Ureter (tissue), 1 donor: ENCODE measurements around the gene ALDOB. TPM values are rescaled to one million over a fixed set of nuclear protein-coding genes. Genes with fewer than 3 reads are reported as not detected.
A peak's percentile ranks its signal among the peaks of the same experiment; 100 is the strongest.

Source experiments
- DNase-seq: peaks from one replicate; pipeline ENCODE4 v3.0.0-alpha.2; 2020; ENCODE audit warnings: low spot score
- total RNA-seq: library from RNA; stranded (reverse); gene quantifications from one replicate; pipeline ENCODE4 v1.2.4, GENCODE V29; 2023
- donor health status: DM: yes; HTN: yes; CAD: no.

Gene ALDOB
- total RNA-seq, 1 donor from 2014 or later, result 0.70 TPM

GRCh38 chr9:101421653-101422065 lies 13.9 kb downstream of the ALDOB start:
- no peak for DNase-seq

DNA sequence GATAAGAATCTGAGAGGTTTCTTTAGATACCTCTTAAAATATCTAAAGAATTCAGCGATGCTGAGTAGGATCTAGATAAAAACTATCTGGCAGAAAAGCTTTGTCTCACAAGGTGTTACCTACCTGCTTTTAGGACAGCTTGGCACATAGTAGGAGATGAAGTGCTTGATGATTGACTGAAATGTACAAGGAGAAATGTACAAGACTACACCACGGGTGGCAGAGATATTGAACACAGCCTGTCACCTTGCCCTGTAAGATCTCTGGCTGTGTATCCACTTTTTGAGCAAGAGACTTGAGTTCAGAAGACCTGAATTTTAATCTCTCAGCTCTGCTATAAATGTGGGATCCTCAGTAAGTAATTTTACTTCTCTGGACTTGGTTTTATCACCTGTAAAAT lies 15.7 kb downstream of the ALDOB start:
- no peak for DNase-seq

DNA sequence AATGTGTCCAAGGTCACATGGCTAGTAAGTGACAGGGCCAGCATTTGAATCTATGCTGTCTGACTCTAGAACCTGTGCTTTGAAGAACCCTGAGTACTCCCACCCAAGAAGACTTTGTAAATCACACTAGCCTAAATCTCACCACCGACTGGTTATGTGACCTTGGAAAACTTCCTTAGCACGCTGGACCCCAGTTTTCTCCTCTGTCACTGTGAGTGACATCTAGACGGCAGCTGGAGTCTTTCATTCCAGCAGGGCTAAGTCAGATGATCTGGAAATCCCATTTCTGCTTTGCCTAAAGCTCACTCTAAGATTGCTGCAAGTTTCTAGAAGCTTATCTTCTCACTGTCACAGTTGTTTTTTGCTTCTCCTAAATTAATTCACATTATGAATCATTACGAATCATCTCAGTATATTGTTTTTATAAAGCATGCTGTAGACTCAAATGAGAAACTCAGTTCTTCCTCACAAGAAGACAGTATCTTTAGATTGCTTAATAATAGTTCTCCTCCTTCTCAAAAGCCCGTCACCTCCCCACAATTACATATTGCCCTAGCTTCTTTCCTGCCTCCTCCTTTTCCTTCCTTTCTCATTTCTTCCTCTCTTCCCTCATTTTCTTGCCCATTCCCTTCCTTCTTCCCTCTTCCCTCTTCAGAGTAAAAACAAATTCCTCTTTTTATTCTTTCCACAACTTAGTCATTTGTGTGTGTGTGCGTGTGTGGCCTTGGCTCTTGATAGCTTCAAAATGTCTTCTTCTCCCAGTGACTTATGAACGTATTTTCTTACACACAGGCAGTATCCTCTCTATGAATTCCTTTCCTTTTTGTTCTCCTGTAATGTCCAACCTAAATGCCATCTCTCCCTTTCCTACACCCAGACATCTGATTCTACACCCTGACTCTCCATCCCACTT lies 16.8 kb downstream of the ALDOB start:
- no peak for DNase-seq

DNA sequence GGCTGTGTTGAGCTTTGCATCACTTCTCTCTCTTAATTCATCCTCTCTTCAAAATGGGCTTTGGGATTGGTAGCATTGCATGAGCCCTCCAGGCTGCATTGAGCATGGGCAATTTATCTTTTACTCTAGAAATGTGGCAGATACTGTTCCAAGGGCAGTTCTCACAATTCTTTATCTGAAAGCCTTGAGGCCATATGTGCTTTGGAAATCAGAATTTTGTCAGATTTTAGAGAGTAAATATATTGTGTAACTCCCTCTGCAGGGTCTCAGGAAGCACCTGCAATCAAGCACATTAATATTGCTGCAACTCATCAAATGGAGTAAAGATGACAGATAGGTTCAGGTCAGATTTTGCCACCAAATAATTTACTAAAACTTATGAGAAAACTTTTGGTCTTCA lies 17.6 kb downstream of the ALDOB start:
- DNase-seq, result no peak

GRCh38 chr9:101417389-101417788 lies 18.2 kb downstream of the ALDOB start:
- no peak for DNase-seq

GRCh38 chr9:101415578-101415977 lies 20.0 kb downstream of the ALDOB start:
- DNase-seq, result no peak

- DNase-seq, result no peak
Measured at GRCh38 chr9:101414839-101415238, 20.7 kb downstream of the ALDOB start.

- DNase-seq, result no peak
Measured at GRCh38 chr9:101409079-101409477, 26.5 kb downstream of the ALDOB start.

DNA sequence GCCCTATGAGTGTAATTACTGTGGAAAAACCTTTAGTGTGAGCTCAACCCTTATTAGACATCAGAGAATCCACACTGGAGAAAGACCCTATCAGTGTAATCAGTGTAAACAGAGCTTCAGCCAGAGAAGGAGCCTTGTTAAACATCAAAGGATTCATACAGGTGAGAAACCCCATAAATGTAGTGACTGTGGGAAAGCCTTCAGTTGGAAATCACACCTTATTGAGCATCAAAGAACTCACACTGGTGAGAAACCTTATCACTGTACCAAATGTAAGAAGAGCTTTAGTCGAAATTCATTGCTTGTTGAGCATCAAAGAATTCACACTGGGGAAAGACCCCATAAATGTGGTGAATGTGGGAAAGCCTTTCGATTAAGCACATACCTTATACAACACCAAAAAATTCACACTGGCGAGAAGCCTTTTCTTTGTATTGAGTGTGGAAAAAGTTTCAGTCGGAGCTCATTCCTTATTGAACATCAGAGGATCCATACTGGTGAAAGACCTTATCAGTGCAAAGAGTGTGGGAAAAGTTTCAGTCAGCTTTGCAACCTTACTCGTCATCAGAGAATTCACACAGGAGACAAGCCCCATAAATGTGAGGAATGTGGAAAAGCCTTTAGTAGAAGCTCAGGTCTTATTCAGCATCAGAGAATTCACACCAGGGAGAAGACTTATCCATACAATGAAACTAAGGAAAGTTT lies 27.0 kb downstream of the ALDOB start:
- DNase-seq, result no peak

DNA sequence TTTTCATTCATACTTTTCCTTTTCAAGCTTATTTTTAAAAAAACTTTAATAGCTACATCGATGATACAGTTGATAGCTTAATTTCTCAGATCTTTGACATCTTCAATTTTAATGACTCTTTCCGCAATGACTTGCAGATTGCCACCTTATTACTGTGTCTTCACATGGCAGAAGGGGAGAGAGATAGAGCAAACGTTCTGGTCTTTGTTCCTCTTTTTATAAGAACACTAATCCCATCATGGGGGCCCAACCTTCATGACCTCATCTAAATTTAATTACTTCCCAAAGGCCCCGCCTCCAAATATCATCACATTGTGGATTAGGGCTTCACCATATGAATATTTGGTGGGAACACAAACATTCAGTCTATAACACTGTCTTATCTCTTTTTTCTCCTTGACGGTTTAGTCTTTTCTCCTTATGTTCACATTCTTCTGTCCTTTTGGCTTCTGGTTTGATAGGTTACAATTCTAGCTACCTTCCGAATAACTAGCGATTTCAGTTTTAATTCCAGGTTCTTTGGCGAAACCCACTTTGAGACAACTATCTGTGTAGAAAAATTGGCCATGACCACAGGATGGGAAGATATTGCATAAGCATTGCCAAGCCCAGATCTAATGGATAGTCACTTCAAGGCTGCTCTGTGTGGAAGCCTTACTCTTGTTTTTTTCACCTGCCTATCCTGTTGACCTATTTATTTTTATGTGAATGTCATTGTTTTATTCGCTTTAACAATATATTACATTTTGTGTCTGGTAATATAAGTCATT lies 31.9 kb downstream of the ALDOB start:
- no peak for DNase-seq

- DNase-seq, result no peak
Measured at GRCh38 chr9:101400120-101400519, 35.5 kb downstream of the ALDOB start.

- no peak for DNase-seq
Measured at GRCh38 chr9:101399643-101399970, 36.0 kb downstream of the ALDOB start.

DNA sequence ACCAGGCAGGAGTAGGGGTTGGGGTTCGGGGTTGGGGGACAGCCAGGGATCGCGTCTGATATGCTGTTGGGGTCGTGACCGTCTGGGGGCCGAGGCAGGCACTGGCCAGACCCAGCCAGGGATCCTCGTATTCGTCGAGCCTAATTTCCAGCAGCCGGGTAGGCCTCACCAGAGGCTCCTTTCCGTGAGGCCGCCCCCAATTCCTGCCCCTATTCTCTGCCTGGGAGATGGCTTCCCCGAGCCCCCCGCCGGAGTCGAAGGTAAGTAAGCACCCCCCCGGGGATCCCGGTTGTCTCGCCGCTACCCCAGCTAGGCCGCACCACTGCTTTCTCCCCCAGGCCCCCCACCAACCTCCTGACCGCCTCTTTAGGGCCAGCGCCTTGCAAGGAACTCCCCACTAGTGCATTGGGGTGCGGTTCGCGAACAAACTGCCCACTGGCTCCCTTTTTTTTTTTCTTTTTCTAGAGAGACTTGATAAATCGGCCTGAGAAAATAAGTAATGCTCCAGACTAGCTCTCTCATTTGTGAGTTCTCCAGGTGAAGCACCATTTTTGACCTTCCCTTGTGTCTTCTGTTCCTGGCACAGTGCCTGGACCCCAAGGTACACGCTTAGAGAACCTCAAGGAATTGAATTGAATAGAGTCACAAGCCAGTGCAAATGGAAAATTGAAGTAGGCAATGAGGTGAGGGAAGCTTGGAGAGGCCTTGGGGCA lies 36.5 kb downstream of the ALDOB start:
- DNase-seq, result peak; percentile 49

DNA sequence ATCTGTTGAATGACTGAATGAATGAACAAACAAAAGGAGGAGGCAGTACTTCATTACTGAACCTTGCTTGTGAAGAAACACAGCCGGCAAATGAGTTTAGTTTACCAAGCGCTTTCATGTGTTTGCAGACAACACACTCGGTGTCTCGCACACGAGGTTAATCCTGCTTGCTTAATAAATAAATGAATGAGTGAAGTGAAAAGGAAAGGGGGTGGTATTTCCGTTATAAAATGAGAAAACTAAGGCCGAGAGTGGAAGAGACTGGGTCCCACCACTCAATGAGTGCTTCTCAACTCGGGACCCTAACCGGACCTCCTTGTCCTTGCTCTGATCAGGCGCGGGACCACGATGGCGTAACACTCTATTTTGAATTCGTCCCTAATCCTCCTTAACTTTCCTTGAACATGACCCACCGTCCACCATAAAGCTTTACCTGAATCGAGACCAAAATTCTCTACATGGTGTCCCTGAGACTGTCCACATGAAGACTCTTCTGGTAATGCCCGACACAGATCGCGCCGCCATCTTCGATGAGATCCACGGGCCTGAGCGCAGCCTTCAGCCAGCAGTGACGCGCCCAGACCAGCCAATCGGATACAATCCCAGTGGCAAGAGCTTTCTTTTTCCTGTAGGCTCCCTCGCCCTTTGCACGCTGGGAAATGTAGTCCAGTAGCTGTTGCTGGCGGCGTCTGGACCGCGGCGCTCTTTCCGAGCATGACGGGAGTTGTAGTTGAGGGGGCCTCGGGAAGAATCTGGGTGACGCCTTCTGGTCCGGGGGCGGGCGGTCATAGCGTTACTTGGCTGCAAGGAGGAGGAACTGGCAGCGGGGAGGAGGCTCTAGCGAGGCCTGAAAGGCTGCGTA lies 37.3 kb downstream of the ALDOB start, which contains the start of the genes MRPL50 and ZNF189:
TSS of gene MRPL50 (minus strand) at position 551 of the 862 bp plus-strand sequence. CDS start at position 525, 26 bp downstream.
TSS of gene ZNF189 (plus strand) at position 784 of the 862 bp plus-strand sequence. CDS start 306 bp downstream, outside the sequence.
- peak; percentile 98 for DNase-seq

- DNase-seq, result no peak
Measured at GRCh38 chr9:101397746-101398067, 37.9 kb downstream of the ALDOB start.

DNA sequence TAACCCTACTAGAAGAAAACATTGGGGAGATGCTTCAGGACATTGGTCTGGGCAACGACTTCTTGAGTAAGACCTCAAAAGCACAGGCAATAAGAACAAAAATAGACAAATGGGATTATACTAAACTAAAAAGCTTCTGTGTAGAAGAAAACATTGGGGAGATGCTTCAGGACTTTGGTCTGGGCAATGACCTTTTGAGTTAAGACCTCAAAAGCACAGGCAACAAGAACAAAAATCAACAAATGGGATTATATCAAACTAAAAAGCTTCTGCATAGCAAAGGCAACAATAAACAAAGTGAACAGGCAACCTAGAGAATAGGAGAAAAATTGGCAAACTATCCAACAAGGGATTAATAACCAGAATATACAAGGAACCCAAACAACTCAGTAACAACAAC lies 40.9 kb downstream of the ALDOB start:
- DNase-seq, result no peak

DNA sequence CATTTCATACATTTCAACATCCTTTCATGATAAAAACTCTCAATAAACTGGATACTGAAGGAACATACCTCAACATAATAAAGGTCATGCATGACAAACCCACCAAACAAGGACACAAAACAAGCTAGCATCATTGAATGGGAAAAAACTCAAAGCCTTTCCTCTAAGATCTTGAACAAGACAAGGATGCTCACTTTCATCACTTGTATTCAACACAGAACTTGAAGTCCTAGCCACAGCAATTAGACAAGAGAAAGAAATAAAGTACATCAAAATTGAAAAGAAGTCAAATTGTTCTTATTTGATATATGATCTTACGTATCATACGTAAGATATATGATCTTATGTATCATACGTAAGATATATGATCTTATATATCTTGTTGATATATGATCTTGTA lies 42.4 kb downstream of the ALDOB start:
- no peak for DNase-seq

DNA sequence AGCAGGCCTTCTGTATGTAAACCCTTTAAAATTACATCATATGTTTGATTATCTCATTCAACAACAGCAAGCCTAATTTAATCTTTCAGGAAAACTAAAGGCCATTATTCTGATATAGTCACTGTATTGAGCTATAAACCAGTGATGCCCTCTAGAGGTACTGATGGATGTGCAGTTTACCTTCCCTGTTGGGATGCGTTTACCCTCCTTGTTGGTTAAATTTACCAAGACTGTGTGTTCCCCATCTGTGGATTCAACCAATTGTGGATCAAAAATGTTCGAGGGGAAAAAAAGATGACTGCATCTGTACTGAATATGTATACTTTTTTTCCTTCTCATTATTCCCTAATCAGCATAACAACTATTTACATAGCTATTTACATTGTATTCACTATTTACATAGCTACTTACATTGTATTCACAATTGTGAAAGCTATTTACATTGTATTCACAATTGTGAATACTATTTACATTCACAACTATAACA lies 47.0 kb downstream of the ALDOB start:
- DNase-seq, result no peak

GRCh38 chr9:101387871-101388506 lies 47.6 kb downstream of the ALDOB start:
- no peak for DNase-seq
